H1 (cell line): ENCODE measurements around the gene GFM1. TPM values are rescaled to one million over a fixed set of nuclear protein-coding genes. Genes with fewer than 3 reads are reported as not detected.

Experiments
- KDM1A ChIP-seq: fragments of 200-600, 300-600 bp; sonication (generic); IDR thresholded peaks from 2 replicates; pipeline ENCODE4 v1.7.1; 2016; ENCODE audit warnings: mild to moderate bottlenecking, low read length, borderline replicate concordance
- KDM4A ChIP-seq: IDR thresholded peaks from one replicate; pipeline ENCODE4 v1.7.1; 2012; ENCODE audit warnings: low read depth, mild to moderate bottlenecking, moderate library complexity, low read length, inconsistent platforms; ENCODE audit not compliant: severe bottlenecking
- SAP30 ChIP-seq: fragments of 300-600 bp; sonication (generic); IDR thresholded peaks from 2 replicates; pipeline ENCODE4 v1.7.1; 2012; ENCODE audit warnings: low read length, moderate library complexity, mild to moderate bottlenecking, inconsistent platforms; ENCODE audit not compliant: insufficient read depth, insufficient replicate concordance
- SRF ChIP-seq: IDR thresholded peaks from 2 replicates; pipeline ENCODE4 v1.6.1; 2011; ENCODE audit warnings: mild to moderate bottlenecking, low read depth, low read length, moderate library complexity
- polyA plus RNA-seq, 7 experiments: library from polyadenylated mRNA; depleted of rRNA in 3 of 7; stranded (reverse) in 5 of 7; unstranded in 2 of 7; fragments of >200 nt in 5 of 7; fragments of 200-250 nt in 2 of 7; gene quantifications; 1 replicate in 5 of 7; 2 replicates in 1 of 7; 4 replicates in 1 of 7; pipeline versions ENCODE4 v1.2.1 to v1.2.3, GENCODE V29; 2011 to 2013; ENCODE audit warnings: missing spikeins in 2 of 7, mixed read lengths in 2 of 7
- total RNA-seq: library from RNA; stranded (reverse); fragmentation: NEBNext Ultra II Directional; extraction: Animal tissue kit (Norgen Biotek cat#: 25700); gene quantifications from 2 replicates; pipeline ENCODE4 v1.2.1, GENCODE V29; 2021

GFM1 gene
- total and polyA plus RNA-seq, 2 of the 8 experiments (the other 6 are each of a cell fraction or from before 2014, with no cell fraction given) = 10.9 to 45.3 TPM

DNA sequence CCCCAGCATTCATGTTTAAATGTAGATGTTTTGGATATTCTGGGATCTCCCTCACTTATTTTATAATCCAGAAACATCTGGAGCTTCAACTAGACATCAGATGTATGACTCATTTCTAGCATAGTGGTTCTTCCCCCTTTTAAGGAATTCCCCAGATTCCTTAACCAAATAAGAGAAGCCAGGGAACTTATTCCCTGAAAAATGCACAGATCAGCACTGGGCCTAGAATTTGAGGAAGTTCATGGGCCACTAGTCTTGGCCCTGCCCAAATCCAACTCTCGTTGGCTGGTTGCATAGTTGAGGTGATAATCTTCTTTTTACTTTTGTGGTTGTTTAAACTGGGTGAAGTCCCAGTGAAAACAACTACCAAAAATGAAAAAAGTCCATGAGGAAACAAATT is 67.6 kb downstream of the GFM1 start (continued):
- TF ChIP-seq SRF = no peak
- TF ChIP-seq KDM4A = no peak
- TF ChIP-seq SAP30 = no peak
- no peak for TF ChIP-seq KDM1A
- TF ChIP-seq, all 59 proteins: peak for 0
